Measurements from ENCODE around the gene CPNE5.

Gene CPNE5

DNA sequence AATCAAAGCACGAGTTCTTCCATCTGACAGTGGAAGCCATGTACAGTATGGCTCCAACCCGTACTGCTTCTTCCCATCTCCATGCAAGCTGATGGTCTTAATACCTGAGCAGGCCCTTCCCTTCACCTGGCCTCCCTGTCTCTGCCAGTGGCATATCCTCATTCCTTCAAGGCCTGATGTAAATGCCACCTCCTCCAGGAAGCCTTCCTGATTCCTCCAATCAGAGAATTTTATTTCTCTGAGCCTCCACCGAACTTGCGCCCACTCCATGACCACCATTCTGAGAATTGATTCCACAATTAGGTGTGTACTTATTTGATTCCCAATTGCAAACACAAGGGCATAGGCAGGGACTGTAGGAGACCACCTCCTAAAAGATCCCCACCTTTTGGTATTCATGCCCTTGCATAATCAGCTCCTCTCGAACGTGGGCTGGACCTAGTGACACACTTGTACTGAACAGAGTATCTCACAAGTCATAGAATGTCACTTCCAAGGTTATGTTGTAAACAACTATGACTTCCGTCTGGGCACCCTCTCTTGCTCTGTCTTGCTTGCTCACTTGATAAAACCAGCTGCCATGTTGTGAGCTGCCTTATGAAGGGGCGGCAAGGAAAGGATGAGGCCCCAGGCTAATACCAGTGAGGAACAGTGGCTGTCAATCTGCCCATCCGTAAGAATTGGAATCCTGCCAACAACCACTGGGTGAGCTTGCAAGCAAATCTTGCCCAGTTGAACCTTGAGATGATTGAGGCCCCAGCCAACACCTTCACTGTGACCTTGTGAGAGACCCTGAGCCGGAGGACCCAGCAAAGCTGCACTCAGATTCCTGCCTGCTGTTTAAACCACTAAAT is 38.8 kb downstream of the CPNE5 start:
- H3K27ac ChIP-seq: no peak overlapping the region
- no peak for DNase-seq (ENCODE audit: low spot score)
- no peak overlapping the region for H3K4me3 ChIP-seq
- TF ChIP-seq, protein P1, sequence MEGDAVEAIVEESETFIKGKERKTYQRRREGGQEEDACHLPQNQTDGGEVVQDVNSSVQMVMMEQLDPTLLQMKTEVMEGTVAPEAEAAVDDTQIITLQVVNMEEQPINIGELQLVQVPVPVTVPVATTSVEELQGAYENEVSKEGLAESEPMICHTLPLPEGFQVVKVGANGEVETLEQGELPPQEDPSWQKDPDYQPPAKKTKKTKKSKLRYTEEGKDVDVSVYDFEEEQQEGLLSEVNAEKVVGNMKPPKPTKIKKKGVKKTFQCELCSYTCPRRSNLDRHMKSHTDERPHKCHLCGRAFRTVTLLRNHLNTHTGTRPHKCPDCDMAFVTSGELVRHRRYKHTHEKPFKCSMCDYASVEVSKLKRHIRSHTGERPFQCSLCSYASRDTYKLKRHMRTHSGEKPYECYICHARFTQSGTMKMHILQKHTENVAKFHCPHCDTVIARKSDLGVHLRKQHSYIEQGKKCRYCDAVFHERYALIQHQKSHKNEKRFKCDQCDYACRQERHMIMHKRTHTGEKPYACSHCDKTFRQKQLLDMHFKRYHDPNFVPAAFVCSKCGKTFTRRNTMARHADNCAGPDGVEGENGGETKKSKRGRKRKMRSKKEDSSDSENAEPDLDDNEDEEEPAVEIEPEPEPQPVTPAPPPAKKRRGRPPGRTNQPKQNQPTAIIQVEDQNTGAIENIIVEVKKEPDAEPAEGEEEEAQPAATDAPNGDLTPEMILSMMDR (IDR thresholded peaks at IDR 0.05): no peak

DNA sequence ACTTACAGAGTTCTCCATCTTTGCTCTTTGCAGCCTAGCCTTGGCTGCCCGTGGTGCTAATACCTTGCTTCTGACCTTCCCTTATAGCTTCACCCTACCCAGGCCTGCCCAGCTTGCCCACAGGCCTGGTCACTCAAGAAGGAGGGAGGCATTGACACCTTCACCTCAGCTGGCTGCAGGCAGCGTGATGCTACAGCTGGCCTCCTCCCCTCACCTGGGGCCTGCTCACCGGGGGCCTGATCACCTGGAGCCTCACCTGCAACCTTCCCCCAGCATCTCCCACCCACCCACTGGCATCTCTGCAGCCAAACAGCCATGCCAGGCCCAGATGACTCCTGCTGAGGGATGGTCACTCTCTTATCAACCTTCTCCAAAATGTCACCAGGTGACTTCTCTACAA is 40.4 kb downstream of the CPNE5 start:
- no peak for DNase-seq (ENCODE audit: low spot score)
- TF ChIP-seq, protein P1 (IDR thresholded peaks at IDR 0.05): no peak
- no peak overlapping the region for H3K27ac ChIP-seq
- no peak overlapping the region for H3K4me3 ChIP-seq

DNA sequence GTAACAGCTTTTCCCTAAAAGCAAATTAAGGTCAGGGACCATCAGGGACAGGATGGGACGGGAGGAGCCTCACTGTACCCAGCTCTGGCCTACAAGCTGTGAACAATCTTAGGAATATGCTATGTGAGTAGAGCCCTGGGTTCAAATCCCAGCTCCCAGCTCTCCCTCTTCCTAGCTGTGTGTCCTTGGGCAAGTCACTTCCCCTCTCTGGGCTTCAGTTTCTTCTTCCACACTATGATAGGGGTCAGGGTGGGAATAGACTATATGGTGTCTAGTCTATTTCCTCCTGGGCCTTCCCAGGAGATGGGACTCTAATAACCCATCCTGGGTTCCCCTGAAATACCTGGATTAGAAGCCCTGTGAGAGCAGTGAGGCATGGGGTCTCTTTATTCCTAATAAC is 41.6 kb downstream of the CPNE5 start:
- TF ChIP-seq, protein P1 (IDR thresholded peaks at IDR 0.05): no peak
- no peak for DNase-seq (ENCODE audit: low spot score)
- Histone ChIP-seq H3K4me3 (no peak overlapping the region), H3K27ac (no peak overlapping the region)

DNA sequence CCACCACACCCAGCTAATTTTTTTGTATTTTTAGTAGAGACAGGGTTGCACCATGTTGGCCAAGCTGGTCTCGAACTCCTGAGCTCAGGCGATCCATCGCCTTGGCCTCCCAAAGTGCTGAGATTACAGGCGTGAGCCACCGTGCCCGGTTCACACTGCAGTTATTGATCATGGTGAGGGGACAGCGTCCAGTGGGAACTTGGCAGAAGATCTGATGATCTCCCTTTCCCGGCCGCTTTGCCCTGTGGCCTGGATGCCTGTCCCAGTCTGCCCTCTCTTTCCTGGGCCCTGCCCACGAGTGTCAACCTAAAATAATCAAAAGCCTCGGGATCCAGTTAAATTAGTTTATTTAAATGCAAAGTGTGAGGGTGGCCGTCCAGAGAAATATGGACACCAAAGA is 42.2 kb downstream of the CPNE5 start:
- no peak overlapping the region for H3K4me3 ChIP-seq
- TF ChIP-seq, protein P1 (IDR thresholded peaks at IDR 0.05): no peak
- DNase-seq (ENCODE audit: low spot score): no peak
- no peak overlapping the region for H3K27ac ChIP-seq

DNA sequence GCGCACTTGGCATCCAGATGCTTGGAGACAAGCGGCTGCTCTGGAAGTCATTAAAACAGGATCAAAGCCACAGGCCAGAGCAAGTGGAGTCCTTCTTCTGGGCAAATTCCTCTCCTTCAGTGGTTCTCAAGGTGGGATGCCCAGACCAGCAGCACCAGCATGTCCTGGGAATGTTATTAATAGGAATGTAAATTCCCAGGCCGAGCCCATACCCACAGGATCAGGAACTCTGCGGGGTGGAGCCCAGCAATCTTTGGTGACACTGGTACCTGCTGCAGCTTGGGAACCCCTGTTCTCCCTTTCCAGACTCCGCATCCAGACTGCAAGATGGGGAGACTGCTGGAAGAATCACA is 44.6 kb downstream of the CPNE5 start:
- Histone ChIP-seq H3K4me3 (no peak overlapping the region), H3K27ac (no peak overlapping the region)
- TF ChIP-seq, protein P1 (IDR thresholded peaks at IDR 0.05): no peak
- DNase-seq (ENCODE audit: low spot score): no peak

DNA sequence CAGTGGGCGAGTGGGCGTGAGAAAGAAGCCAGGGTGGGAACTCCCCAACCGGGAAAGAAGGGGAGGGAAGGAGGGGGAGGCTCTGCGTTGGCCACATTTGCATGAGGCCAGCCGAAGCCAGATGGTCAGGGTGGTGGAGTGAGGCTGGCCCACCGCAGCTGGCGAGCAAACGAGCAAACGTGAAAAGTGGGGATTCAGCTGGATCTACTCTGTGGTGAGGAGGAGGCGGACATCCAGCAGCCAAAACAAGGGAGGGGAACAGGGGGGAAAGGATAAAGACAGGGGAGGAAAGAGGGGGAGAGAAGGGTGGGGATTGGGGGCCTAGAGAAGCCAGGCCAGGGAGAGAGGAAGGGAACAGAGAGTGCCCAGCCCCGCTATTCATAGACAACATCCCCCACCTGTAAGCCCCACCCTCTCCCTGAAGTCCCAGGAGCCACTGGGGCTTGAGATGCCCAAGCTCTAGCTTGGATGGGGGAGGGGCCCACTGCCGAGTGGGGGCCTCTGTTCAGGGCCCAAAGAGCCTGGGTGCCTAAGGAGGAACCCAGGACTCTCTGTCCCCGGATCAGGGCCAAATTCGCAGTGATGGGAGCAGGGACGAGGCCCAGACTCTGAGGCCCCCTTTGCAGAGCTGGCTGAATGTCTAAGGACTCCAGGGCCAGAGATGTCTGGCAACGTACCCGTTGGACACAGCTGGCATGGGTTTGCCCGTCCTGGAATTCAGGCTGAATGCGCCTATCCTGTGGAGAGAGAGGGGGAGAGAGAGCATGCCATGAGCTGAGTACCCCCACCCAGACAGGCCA is 45.1 kb downstream of the CPNE5 start:
- Histone ChIP-seq H3K27ac (no peak overlapping the region), H3K4me3 (no peak overlapping the region)
- DNase-seq (ENCODE audit: low spot score): no peak
- TF ChIP-seq, protein P1 (IDR thresholded peaks at IDR 0.05): no peak
